ENCODE data around the gene KCNQ1. TPM values are rescaled to one million over a fixed set of nuclear protein-coding genes. Genes with fewer than 3 reads are reported as not detected.
A peak's percentile ranks its signal among the peaks of the same experiment; 100 is the strongest.

KCNQ1 gene
- total and polyA plus RNA-seq, 9 of the 15 experiments (the other 6 are each of a cell fraction or from before 2014, with no cell fraction given), result 0.44 TPM; not detected in 8

GRCh38 chr11:2473361-2474058, 28.7 kb downstream of the KCNQ1 start:
- Histone ChIP-seq H4K20me1 (replicated peaks; ENCODE audit: control insufficient read depth, insufficient read depth, low read length) (no peaks in the 10 kb centered on the region), H3K9ac (ENCODE audit: insufficient read depth in 1 of 2, low read depth in 2 of 2, low read length in 2 of 2) (no peak overlapping the region)
- TF ChIP-seq ZNF133 (CRISPR knock-in tag; IDR thresholded peaks at IDR 0.05), result no peak
- TF ChIP-seq TOE1 (IDR thresholded peaks at IDR 0.05; ENCODE audit: borderline replicate concordance), result no peak
- TF ChIP-seq TOE1 (CRISPR knock-in tag; IDR thresholded peaks at IDR 0.05; ENCODE audit: borderline replicate concordance, low read depth), result no peak
- no peak for TF ChIP-seq PHB (CRISPR knock-in tag; IDR thresholded peaks at IDR 0.05)
- TF ChIP-seq HCFC1 (IDR thresholded peaks at IDR 0.05; ENCODE audit: low read depth, low read length), result no peak
- TF ChIP-seq RFX7 (CRISPR knock-in tag; IDR thresholded peaks at IDR 0.05), result no peak
- TF ChIP-seq KDM5B (IDR thresholded peaks at IDR 0.05; ENCODE audit: insufficient replicate concordance, low read depth, low read length), result no peak
- no peak for TF ChIP-seq ZNF165 (CRISPR knock-in tag; IDR thresholded peaks at IDR 0.05; ENCODE audit: borderline replicate concordance)
- no peak for TF ChIP-seq PBX2 (CRISPR knock-in tag; IDR thresholded peaks at IDR 0.05; ENCODE audit: low read depth)
- no peak for TF ChIP-seq PBX2 (tag; conservative IDR thresholded peaks at IDR 0.05; ENCODE audit: low read depth)
- no peak for TF ChIP-seq E2F3 (CRISPR knock-in tag; IDR thresholded peaks at IDR 0.05)
- TF ChIP-seq PKNOX1 (IDR thresholded peaks at IDR 0.05), result no peak
- no peak for TF ChIP-seq YY1 (IDR thresholded peaks at IDR 0.05; ENCODE audit: borderline replicate concordance in 1 of 3, control insufficient read depth in 1 of 3, extremely low read depth in 1 of 3, insufficient read depth in 3 of 3, insufficient read length in 1 of 3, insufficient replicate concordance in 2 of 3, low read depth in 1 of 3, low read length in 2 of 3)
- no peak for TF ChIP-seq TAL1 (IDR thresholded peaks at IDR 0.05)
- TF ChIP-seq NR0B1 (IDR thresholded peaks at IDR 0.05; ENCODE audit: partially characterized antibody), result no peak
- TF ChIP-seq MEF2A (IDR thresholded peaks at IDR 0.05; ENCODE audit: control insufficient read depth, low read depth, low read length), result no peak

More at GRCh38 chr11:2473361-2474058, 28.7 kb downstream of the KCNQ1 start:
- 6% methylated on average over 24 of the region's 27 CpGs for WGBS (ENCODE audit: insufficient coverage, low coverage, missing lambda C conversion rate)
- in situ Hi-C loops (cut with MboI) (no loop called here), intact Hi-C loops (cut with micrococcal nuclease) (no loop called here)
- DNase-seq (ENCODE audit: extremely low read depth in 1 of 4, low spot score in 3 of 4) (peak in 1 of 4 experiments; percentile 2), FAIRE-seq (no peak), ATAC-seq (no peak)
- POLR2A ChIA-PET, result no interaction called here
- H3K4me2 ChIP-seq (ENCODE audit: insufficient read depth, low read length), result no peak overlapping the region
- no peak overlapping the region for H3K27ac ChIP-seq (ENCODE audit: extremely low read depth, low read depth, low read length)
- H3K36me3 ChIP-seq (ENCODE audit: control insufficient read depth, insufficient read depth, low read length), result no peaks in the 10 kb centered on the region
- no peaks in the 10 kb centered on the region for H3K9me3 ChIP-seq (replicated peaks; ENCODE audit: control insufficient read depth, insufficient read depth, low read depth, low read length)
- peaks cover 10 to 50% of the 10 kb centered on the region in 2 experiments; a peak in 3 of 5 replicates for H3K27me3 ChIP-seq (ENCODE audit: control insufficient read depth in 2 of 2, insufficient read depth in 2 of 2, low read length in 2 of 2)
- no peak overlapping the region for H2AFZ ChIP-seq (ENCODE audit: low read depth, low read length)
- H3K9me1 ChIP-seq (ENCODE audit: control insufficient read depth, insufficient read depth, low read length), result no peaks in the 10 kb centered on the region
- H3K79me2 ChIP-seq (ENCODE audit: control insufficient read depth, insufficient read depth, low read length), result no peaks in the 10 kb centered on the region
- H3K4me3 ChIP-seq, result no peak overlapping the region
- CTCF ChIA-PET (ENCODE audit: low intra/inter-chr PET ratio), result no interaction called here
- no peaks in the 10 kb centered on the region for H3K4me1 ChIP-seq (replicated peaks in 1 of 2; ENCODE audit: control insufficient read depth in 2 of 2, insufficient read depth in 2 of 2, low read length in 2 of 2)
- BruUV-seq (replicated peaks), result no TSS peak
